H1 (cell line): ENCODE measurements around the gene ADGRF1. TPM values are rescaled to one million over a fixed set of nuclear protein-coding genes. Genes with fewer than 3 reads are reported as not detected.

Source experiments
- BRCA1 ChIP-seq: IDR thresholded peaks from 2 replicates; pipeline ENCODE4 v1.6.1; 2012; ENCODE audit warnings: low read depth, low read length, improper control_type of control experiment
- CHD2 ChIP-seq: IDR thresholded peaks from 2 replicates; pipeline ENCODE4 v1.6.1; 2012; ENCODE audit warnings: low read length, improper control_type of control experiment
- CTBP2 ChIP-seq: IDR thresholded peaks from 2 replicates; pipeline ENCODE4 v1.7.0; 2011; ENCODE audit warnings: borderline replicate concordance, mild to moderate bottlenecking, moderate library complexity, mixed read lengths, low read length; ENCODE audit not compliant: insufficient read depth, insufficient read length
- CTCF ChIP-seq, 3 experiments: IDR thresholded peaks; 1 replicate in 2 of 3; 2 replicates in 1 of 3; pipeline versions ENCODE4 v1.5.1 to v1.6.1; 2011; ENCODE audit warnings: low read length in 3 of 3, mild to moderate bottlenecking in 3 of 3, inconsistent platforms in 2 of 3, low read depth in 1 of 3, moderate library complexity in 1 of 3; ENCODE audit not compliant: insufficient read depth in 1 of 3; ENCODE audit errors: control extremely low read depth in 1 of 3
- EGR1 ChIP-seq: IDR thresholded peaks from 2 replicates; pipeline ENCODE4 v1.6.1; 2011; ENCODE audit warnings: low read depth, low read length, borderline replicate concordance
- FOSL1 ChIP-seq: IDR thresholded peaks from 2 replicates; pipeline ENCODE4 v1.6.1; 2011; ENCODE audit warnings: mild to moderate bottlenecking, low read depth, low read length, moderate library complexity; ENCODE audit not compliant: insufficient read depth
- POLR2AphosphoS5 ChIP-seq: IDR thresholded peaks from 2 replicates; pipeline ENCODE4 v1.6.1; 2011; ENCODE audit warnings: low read depth, low read length
- RXRA ChIP-seq: IDR thresholded peaks from 2 replicates; pipeline ENCODE4 v1.6.1; 2011; ENCODE audit warnings: low read depth, mild to moderate bottlenecking, low read length, moderate library complexity; ENCODE audit not compliant: insufficient read depth
- TEAD4 ChIP-seq: IDR thresholded peaks from 2 replicates; pipeline ENCODE4 v1.6.1; 2012; ENCODE audit warnings: low read depth, low read length, inconsistent platforms, mixed read lengths
- polyA plus RNA-seq, 7 experiments: library from polyadenylated mRNA; depleted of rRNA in 3 of 7; stranded (reverse) in 5 of 7; unstranded in 2 of 7; fragments of >200 nt in 5 of 7; fragments of 200-250 nt in 2 of 7; gene quantifications; 1 replicate in 5 of 7; 2 replicates in 1 of 7; 4 replicates in 1 of 7; pipeline versions ENCODE4 v1.2.1 to v1.2.3, GENCODE V29; 2011 to 2013; ENCODE audit warnings: missing spikeins in 2 of 7, mixed read lengths in 2 of 7
- total RNA-seq: library from RNA; stranded (reverse); fragmentation: NEBNext Ultra II Directional; extraction: Animal tissue kit (Norgen Biotek cat#: 25700); gene quantifications from 2 replicates; pipeline ENCODE4 v1.2.1, GENCODE V29; 2021
- TF ChIP-seq, protein P1 (sequence below): fragments of 300-600 bp; sonication (generic); IDR thresholded peaks from 2 replicates; pipeline ENCODE4 v1.7.1; 2012; ENCODE audit warnings: low read length, moderate library complexity, mild to moderate bottlenecking, inconsistent platforms; ENCODE audit not compliant: insufficient replicate concordance

The ADGRF1 gene
- total and polyA plus RNA-seq, 2 of the 8 experiments (the other 6 are each of a cell fraction or from before 2014, with no cell fraction given) = not detected

DNA sequence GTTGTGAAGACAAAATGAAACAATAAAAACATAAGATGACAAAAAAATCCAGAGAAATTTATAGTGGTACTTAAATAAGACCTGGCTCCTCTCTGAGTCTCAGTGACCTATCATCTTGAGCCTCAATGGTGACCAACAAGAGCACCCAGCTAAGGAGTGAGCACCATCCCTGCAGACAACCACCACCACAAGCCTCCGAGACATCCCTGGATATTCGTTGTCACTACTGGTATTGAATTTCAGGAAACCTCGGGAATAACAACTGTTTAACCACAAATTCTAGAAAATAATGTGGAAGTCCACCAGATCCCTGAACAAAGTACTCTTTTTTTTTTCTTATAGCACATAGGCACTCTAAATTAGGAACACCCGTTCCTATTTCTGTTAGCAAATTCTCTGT is 88.2 kb downstream of the ADGRF1 start (continued):
- TF ChIP-seq, protein P1, sequence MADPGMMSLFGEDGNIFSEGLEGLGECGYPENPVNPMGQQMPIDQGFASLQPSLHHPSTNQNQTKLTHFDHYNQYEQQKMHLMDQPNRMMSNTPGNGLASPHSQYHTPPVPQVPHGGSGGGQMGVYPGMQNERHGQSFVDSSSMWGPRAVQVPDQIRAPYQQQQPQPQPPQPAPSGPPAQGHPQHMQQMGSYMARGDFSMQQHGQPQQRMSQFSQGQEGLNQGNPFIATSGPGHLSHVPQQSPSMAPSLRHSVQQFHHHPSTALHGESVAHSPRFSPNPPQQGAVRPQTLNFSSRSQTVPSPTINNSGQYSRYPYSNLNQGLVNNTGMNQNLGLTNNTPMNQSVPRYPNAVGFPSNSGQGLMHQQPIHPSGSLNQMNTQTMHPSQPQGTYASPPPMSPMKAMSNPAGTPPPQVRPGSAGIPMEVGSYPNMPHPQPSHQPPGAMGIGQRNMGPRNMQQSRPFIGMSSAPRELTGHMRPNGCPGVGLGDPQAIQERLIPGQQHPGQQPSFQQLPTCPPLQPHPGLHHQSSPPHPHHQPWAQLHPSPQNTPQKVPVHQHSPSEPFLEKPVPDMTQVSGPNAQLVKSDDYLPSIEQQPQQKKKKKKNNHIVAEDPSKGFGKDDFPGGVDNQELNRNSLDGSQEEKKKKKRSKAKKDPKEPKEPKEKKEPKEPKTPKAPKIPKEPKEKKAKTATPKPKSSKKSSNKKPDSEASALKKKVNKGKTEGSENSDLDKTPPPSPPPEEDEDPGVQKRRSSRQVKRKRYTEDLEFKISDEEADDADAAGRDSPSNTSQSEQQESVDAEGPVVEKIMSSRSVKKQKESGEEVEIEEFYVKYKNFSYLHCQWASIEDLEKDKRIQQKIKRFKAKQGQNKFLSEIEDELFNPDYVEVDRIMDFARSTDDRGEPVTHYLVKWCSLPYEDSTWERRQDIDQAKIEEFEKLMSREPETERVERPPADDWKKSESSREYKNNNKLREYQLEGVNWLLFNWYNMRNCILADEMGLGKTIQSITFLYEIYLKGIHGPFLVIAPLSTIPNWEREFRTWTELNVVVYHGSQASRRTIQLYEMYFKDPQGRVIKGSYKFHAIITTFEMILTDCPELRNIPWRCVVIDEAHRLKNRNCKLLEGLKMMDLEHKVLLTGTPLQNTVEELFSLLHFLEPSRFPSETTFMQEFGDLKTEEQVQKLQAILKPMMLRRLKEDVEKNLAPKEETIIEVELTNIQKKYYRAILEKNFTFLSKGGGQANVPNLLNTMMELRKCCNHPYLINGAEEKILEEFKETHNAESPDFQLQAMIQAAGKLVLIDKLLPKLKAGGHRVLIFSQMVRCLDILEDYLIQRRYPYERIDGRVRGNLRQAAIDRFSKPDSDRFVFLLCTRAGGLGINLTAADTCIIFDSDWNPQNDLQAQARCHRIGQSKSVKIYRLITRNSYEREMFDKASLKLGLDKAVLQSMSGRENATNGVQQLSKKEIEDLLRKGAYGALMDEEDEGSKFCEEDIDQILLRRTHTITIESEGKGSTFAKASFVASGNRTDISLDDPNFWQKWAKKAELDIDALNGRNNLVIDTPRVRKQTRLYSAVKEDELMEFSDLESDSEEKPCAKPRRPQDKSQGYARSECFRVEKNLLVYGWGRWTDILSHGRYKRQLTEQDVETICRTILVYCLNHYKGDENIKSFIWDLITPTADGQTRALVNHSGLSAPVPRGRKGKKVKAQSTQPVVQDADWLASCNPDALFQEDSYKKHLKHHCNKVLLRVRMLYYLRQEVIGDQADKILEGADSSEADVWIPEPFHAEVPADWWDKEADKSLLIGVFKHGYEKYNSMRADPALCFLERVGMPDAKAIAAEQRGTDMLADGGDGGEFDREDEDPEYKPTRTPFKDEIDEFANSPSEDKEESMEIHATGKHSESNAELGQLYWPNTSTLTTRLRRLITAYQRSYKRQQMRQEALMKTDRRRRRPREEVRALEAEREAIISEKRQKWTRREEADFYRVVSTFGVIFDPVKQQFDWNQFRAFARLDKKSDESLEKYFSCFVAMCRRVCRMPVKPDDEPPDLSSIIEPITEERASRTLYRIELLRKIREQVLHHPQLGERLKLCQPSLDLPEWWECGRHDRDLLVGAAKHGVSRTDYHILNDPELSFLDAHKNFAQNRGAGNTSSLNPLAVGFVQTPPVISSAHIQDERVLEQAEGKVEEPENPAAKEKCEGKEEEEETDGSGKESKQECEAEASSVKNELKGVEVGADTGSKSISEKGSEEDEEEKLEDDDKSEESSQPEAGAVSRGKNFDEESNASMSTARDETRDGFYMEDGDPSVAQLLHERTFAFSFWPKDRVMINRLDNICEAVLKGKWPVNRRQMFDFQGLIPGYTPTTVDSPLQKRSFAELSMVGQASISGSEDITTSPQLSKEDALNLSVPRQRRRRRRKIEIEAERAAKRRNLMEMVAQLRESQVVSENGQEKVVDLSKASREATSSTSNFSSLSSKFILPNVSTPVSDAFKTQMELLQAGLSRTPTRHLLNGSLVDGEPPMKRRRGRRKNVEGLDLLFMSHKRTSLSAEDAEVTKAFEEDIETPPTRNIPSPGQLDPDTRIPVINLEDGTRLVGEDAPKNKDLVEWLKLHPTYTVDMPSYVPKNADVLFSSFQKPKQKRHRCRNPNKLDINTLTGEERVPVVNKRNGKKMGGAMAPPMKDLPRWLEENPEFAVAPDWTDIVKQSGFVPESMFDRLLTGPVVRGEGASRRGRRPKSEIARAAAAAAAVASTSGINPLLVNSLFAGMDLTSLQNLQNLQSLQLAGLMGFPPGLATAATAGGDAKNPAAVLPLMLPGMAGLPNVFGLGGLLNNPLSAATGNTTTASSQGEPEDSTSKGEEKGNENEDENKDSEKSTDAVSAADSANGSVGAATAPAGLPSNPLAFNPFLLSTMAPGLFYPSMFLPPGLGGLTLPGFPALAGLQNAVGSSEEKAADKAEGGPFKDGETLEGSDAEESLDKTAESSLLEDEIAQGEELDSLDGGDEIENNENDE = no peak
- TF ChIP-seq BRCA1 (no peak), CHD2 (no peak), EGR1 (no peak), POLR2AphosphoS5 (no peak), TEAD4 (no peak), RXRA (no peak), CTCF (IDR thresholded peaks at IDR 0.05; ENCODE audit: control extremely low read depth in 1 of 3, insufficient read depth in 1 of 3, low read depth in 1 of 3, low read length in 3 of 3) (no peak), FOSL1 (no peak), CTBP2 (no peak)
